K562 (cell line): ENCODE measurements around the gene VPS11. TPM values are rescaled to one million over a fixed set of nuclear protein-coding genes. Genes with fewer than 3 reads are reported as not detected.

Source experiments
- ATAC-seq: fragments of 200-7000 bp; cut with Tn5 transposase; 3 replicates; pipeline ENCODE4 v1.9.1; 2020; ENCODE audit warnings: moderate library complexity
- BruUV-seq: library from RNA; stranded (reverse); fragments of 400-500 nt; replicated peaks from 2 replicates; lab custom pipeline; 2021; lab: Mats Ljungman, UMichigan
- CTCF ChIA-PET: fragments of 300-600 bp; formaldehyde crosslinking; extraction: SDS; loops from one replicate; lab custom pipeline; 2021; ENCODE audit warnings: low intra/inter-chr PET ratio; lab: Yijun Ruan, JAX
- POLR2A ChIA-PET: fragments of 300-600, 350-650 bp; sonication (Branson Sonifier 250); formaldehyde crosslinking; extraction: SDS; loops from one replicate; lab custom pipeline; 2021; ENCODE audit warnings: antibody characterized with exemption, inconsistent platforms; lab: Yijun Ruan, JAX
- DNase-seq, 4 experiments: peaks; one replicate each; pipeline versions ENCODE4 v3.0.0 to v3.0.0-alpha.2; 2011 to 2018; ENCODE audit warnings: low spot score in 3 of 4, mixed read lengths in 3 of 4; ENCODE audit errors: extremely low read depth in 1 of 4
- FAIRE-seq: peaks from 2 replicates; lab custom pipeline; 2011; peaks lifted over from hg19 to GRCh38; lab: Jason Lieb, UNC
- H2AFZ ChIP-seq: 2 replicates; pipeline ENCODE4 v1.6.0; 2011; ENCODE audit warnings: low read depth, low read length, control low read depth, inconsistent platforms
- H3K27ac ChIP-seq: fragments of 200-600 bp; 3 replicates; pipeline ENCODE4 v1.8.0; 2011; ENCODE audit warnings: low read depth, mild to moderate bottlenecking, control low read depth, inconsistent platforms, low read length, moderate library complexity, mixed read lengths; ENCODE audit errors: extremely low read depth
- H3K27me3 ChIP-seq, 2 experiments: fragments of 300-600 bp in 1 of 2; 2 replicates in 1 of 2; 3 replicates in 1 of 2; pipeline versions ENCODE4 v1.6.0 to v1.8.0; 2011; ENCODE audit warnings: inconsistent platforms in 2 of 2, low read length in 2 of 2, mild to moderate bottlenecking in 1 of 2, mixed read lengths in 1 of 2, moderate library complexity in 1 of 2; ENCODE audit not compliant: control insufficient read depth in 2 of 2, insufficient read depth in 2 of 2
- H3K36me3 ChIP-seq: fragments of 300-600 bp; 3 replicates; pipeline ENCODE4 v1.8.0; 2011; ENCODE audit warnings: mild to moderate bottlenecking, low read length, inconsistent platforms; ENCODE audit not compliant: control insufficient read depth, insufficient read depth
- H3K4me1 ChIP-seq, 2 experiments: fragments of 200-600 bp in 1 of 2; replicated peaks in 1 of 2; 2 replicates in 1 of 2; 3 replicates in 1 of 2; pipeline versions ENCODE4 v1.5.1 to v1.8.0; 2011; ENCODE audit warnings: inconsistent platforms in 2 of 2, low read length in 2 of 2, mild to moderate bottlenecking in 1 of 2, mixed read lengths in 1 of 2, moderate library complexity in 1 of 2; ENCODE audit not compliant: control insufficient read depth in 2 of 2, insufficient read depth in 2 of 2
- H3K4me2 ChIP-seq: 2 replicates; pipeline ENCODE4 v1.6.1; 2011; ENCODE audit warnings: low read length, control low read depth, inconsistent platforms, mixed read lengths; ENCODE audit not compliant: insufficient read depth
- H3K4me3 ChIP-seq: fragments of 200-600 bp; sonication (generic), shearing (Covaris generic); 2 replicates; pipeline ENCODE4 v1.5.1; 2016; ENCODE audit warnings: control low read depth, inconsistent platforms
- H3K79me2 ChIP-seq: fragments of 200-600 bp; 3 replicates; pipeline ENCODE4 v1.8.0; 2011; ENCODE audit warnings: low read length, inconsistent platforms; ENCODE audit not compliant: control insufficient read depth, insufficient read depth
- H3K9ac ChIP-seq, 2 experiments: 2 replicates each; pipeline versions ENCODE4 v1.6.0 to v1.6.1; 2011; ENCODE audit warnings: low read depth in 2 of 2, low read length in 2 of 2, control low read depth in 1 of 2, inconsistent platforms in 1 of 2, mild to moderate bottlenecking in 1 of 2, mixed read lengths in 1 of 2; ENCODE audit not compliant: insufficient read depth in 1 of 2
- H3K9me1 ChIP-seq: one replicate; pipeline ENCODE4 v1.6.0; 2011; ENCODE audit warnings: inconsistent platforms, mild to moderate bottlenecking, low read length, moderate library complexity; ENCODE audit not compliant: control insufficient read depth, insufficient read depth
- H3K9me3 ChIP-seq: replicated peaks from 2 replicates; pipeline ENCODE4 v1.5.1; 2011; ENCODE audit warnings: low read depth, low read length, inconsistent platforms; ENCODE audit not compliant: control insufficient read depth, insufficient read depth
- H4K20me1 ChIP-seq: replicated peaks from 2 replicates; pipeline ENCODE4 v1.6.1; 2011; ENCODE audit warnings: low read length, inconsistent platforms, mixed read lengths; ENCODE audit not compliant: control insufficient read depth, insufficient read depth
- CHAMP1 ChIP-seq: fragments of 450-650 bp; IDR thresholded peaks from 2 replicates; pipeline ENCODE4 v1.6.1; 2016; ENCODE audit warnings: mild to moderate bottlenecking
- FOXJ2 ChIP-seq: fragments of 200-800 bp; sonication (Bioruptor generic); IDR thresholded peaks from 2 replicates; pipeline ENCODE4 v1.6.1; 2016; ENCODE audit warnings: missing genetic modification characterization, missing compliant biosample characterization
- FOXK2 ChIP-seq, 2 experiments: fragments of 450-650 bp; IDR thresholded peaks in 1 of 2; conservative IDR thresholded peaks in 1 of 2; 2 replicates each; pipeline ENCODE4 v1.6.1; 2016; ENCODE audit warnings: low read depth in 2 of 2, mild to moderate bottlenecking in 1 of 2
- HOMEZ ChIP-seq: fragments of 250-450 bp; sonication (Bioruptor Pico); IDR thresholded peaks from 2 replicates; pipeline ENCODE4 v1.4.0; 2020; ENCODE audit warnings: mild to moderate bottlenecking, moderate library complexity
- IRF9 ChIP-seq: fragments of 450-650 bp; IDR thresholded peaks from 2 replicates; pipeline ENCODE4 v1.6.1; 2016; ENCODE audit warnings: missing biosample characterization, missing genetic modification characterization
- KLF10 ChIP-seq: fragments of 250-450 bp; sonication (Bioruptor Pico); IDR thresholded peaks from 2 replicates; pipeline ENCODE4 v1.6.1; 2021; ENCODE audit warnings: matching md5 sums
- MCM3 ChIP-seq: fragments of 450-650 bp; IDR thresholded peaks from 2 replicates; pipeline ENCODE4 v1.6.1; 2016
- MLLT1 ChIP-seq, 2 experiments: fragments of 450-650 bp; IDR thresholded peaks; 2 replicates each; pipeline ENCODE4 v1.6.1; 2016
- RNF219 ChIP-seq: fragments of 250-450 bp; sonication (Bioruptor Pico); IDR thresholded peaks from 2 replicates; pipeline ENCODE4 v1.5.0; 2022; ENCODE audit warnings: mild to moderate bottlenecking
- SREBF1 ChIP-seq: fragments of 150-350 bp; IDR thresholded peaks from 2 replicates; pipeline ENCODE4 v1.6.1; 2014; ENCODE audit warnings: antibody characterized with exemption, low read depth, low read length, borderline replicate concordance
- XRCC5 ChIP-seq: fragments of 200-400 bp; formaldehyde crosslinking; IDR thresholded peaks from 2 replicates; pipeline ENCODE4 v1.6.1; 2017; ENCODE audit warnings: low read depth, mild to moderate bottlenecking, low read length
- ZBED1 ChIP-seq: IDR thresholded peaks from 2 replicates; pipeline ENCODE4 v1.6.1; 2014
- ZBTB7A ChIP-seq: IDR thresholded peaks from 2 replicates; pipeline ENCODE4 v1.6.1; 2011; ENCODE audit warnings: low read depth, mild to moderate bottlenecking, low read length, moderate library complexity, borderline replicate concordance; ENCODE audit not compliant: control insufficient read depth
- ZC3H4 ChIP-seq: sonication (generic); formaldehyde crosslinking; IDR thresholded peaks from 2 replicates; pipeline ENCODE4 v1.9.0; 2021; ENCODE audit warnings: missing genetic modification reagents, borderline replicate concordance
- ZKSCAN1 ChIP-seq: fragments of 150-350 bp; IDR thresholded peaks from 2 replicates; pipeline ENCODE4 v1.6.1; 2016; ENCODE audit warnings: low read depth, low read length
- WGBS: fragments of 100-300 bp; shearing (Covaris generic); methylation state at CpG from one replicate; pipeline ENCODE4 v1.1.6; 2016; ENCODE audit warnings: low coverage, mixed read lengths; ENCODE audit not compliant: insufficient coverage; ENCODE audit errors: missing lambda C conversion rate; 5-methylcytosine and 5-hydroxymethylcytosine counted together
- in situ Hi-C: fragments of 300-500 bp; cut with MboI; formaldehyde crosslinking; loops from 4 replicates; pipeline ENCODE4 v1.15.0; 2018; ENCODE audit warnings: inconsistent platforms, mixed read lengths
- intact Hi-C: fragments of 100-400 bp; cut with micrococcal nuclease; formaldehyde crosslinking; loops from 2 replicates; pipeline ENCODE4 v1.14.2; 2022
- polyA plus RNA-seq, 8 experiments: library from polyadenylated mRNA; depleted of rRNA in 4 of 8; stranded (reverse) in 5 of 8; unstranded in 3 of 8; fragments of >200 nt; fragmentation: Nextera tagmentation in 2 of 8; fragmentation: Illumina TruSeq in 1 of 8; extraction: Ambion mirVana in 2 of 8; extraction: Trizol in 1 of 8; gene quantifications; 2 replicates each; pipeline versions ENCODE4 v1.2.1 to v1.2.3, GENCODE V29; 2011 to 2014; ENCODE audit warnings: inconsistent platforms in 1 of 8, missing spikeins in 1 of 8
- total RNA-seq, 7 experiments: library from RNA; depleted of rRNA in 6 of 7; stranded (reverse); fragments of >200 nt in 6 of 7; fragmentation: Illumina TruSeq in 2 of 7; extraction: Trizol in 2 of 7; gene quantifications; 2 replicates each; pipeline versions ENCODE4 v1.2.1 to v1.2.3, GENCODE V29; 2011 to 2021; ENCODE audit warnings: low replicate concordance in 1 of 7

VPS11 gene
- total and polyA plus RNA-seq, 9 of the 15 experiments (the other 6 are each of a cell fraction or from before 2014, with no cell fraction given) = 14.1 to 35.5 (median 27.5) TPM

- Histone ChIP-seq H3K27me3 (no peaks in the 10 kb centered on the region), H3K9me1 (no peaks in the 10 kb centered on the region), H3K36me3 (peaks cover 65% of the 10 kb centered on the region), H4K20me1 (peaks cover 18% of the 10 kb centered on the region), H3K27ac (no peak overlapping the region), H3K79me2 (peaks cover 41% of the 10 kb centered on the region), H3K4me3 (no peak overlapping the region), H3K4me2 (no peak overlapping the region), H3K9me3 (no peaks in the 10 kb centered on the region), H3K4me1 (peaks cover 28 to 32% of the 10 kb centered on the region in 2 experiments), H2AFZ (no peak overlapping the region), H3K9ac (no peak overlapping the region)
- in situ Hi-C loops (no loop called here), intact Hi-C loops (no loop called here)
- no peak for FAIRE-seq
- 87% methylated on average over 10 of the region's 10 CpGs for WGBS
- POLR2A ChIA-PET = interaction anchor here (1.7 to 5.8 kb wide), 3 partner anchors 8 to 15 kb away, joined by 6 to 75 read pairs (median 10); partner anchors contain the start of gene HINFP
- DNase-seq = no peak
- BruUV-seq = no TSS peak
- CTCF ChIA-PET = no interaction called here
- no peak for ATAC-seq
- TF ChIP-seq ZBTB7A (no peak), KLF10 (CRISPR knock-in tag) (no peak), RNF219 (CRISPR knock-in tag) (no peak), ZKSCAN1 (no peak), ZBED1 (no peak), FOXJ2 (tag) (no peak), FOXK2 (conservative IDR thresholded peaks at IDR 0.05 in 1 of 2, IDR thresholded peaks at IDR 0.05 in 1 of 2; ENCODE audit: low read depth in 2 of 2) (no peak), HOMEZ (CRISPR knock-in tag) (no peak), IRF9 (tag) (no peak), MLLT1 (IDR thresholded peaks at IDR 0.05) (no peak), SREBF1 (no peak), ZC3H4 (CRISPR knock-in tag) (no peak), MCM3 (no peak), CHAMP1 (no peak), XRCC5 (no peak)
These were observed 42.8 kb downstream of the VPS11 start for GRCh38 chr11:119110439-119110838.
